Sigmoid colon (tissue), 4 donors: ENCODE data around the gene SRPK3.

Experiments used
- CTCF ChIP-seq, 4 experiments: fragments of 450-650 bp in 3 of 4; fragments of 200-600 bp in 1 of 4; IDR thresholded peaks; one replicate each; pipeline ENCODE4 v1.5.1; 2016 to 2019; ENCODE audit warnings: antibody characterized with exemption in 4 of 4, mild to moderate bottlenecking in 3 of 4, moderate library complexity in 2 of 4
- POLR2AphosphoS5 ChIP-seq, 4 donors: sonication (generic); formaldehyde crosslinking; IDR thresholded peaks; one replicate each; pipeline ENCODE4 v1.6.1; 2017; ENCODE audit warnings: antibody characterized with exemption in 4 of 4

GRCh38 chrX:153733651-153734240 lies 47.1 kb upstream of the SRPK3 start:
- TF ChIP-seq CTCF (IDR thresholded peaks at IDR 0.05) (no peak), POLR2AphosphoS5 (IDR thresholded peaks at IDR 0.05) (no peak)
